ENCODE data around the gene WDR38. TPM values are rescaled to one million over a fixed set of nuclear protein-coding genes. Genes with fewer than 3 reads are reported as not detected.

The WDR38 gene
- total and polyA plus RNA-seq, 2 donors (not counting 1 experiment from before 2014, with no cell fraction given): not detected

- TF ChIP-seq CTCF (conservative IDR thresholded peaks at IDR 0.05 in 1 of 2, IDR thresholded peaks at IDR 0.05 in 1 of 2; ENCODE audit: low read depth in 1 of 2, low read length in 2 of 2): no peak
- TF ChIP-seq EZH2 (IDR thresholded peaks at IDR 0.05; ENCODE audit: low read length, missing control alignments): no peak
- H3K27ac ChIP-seq (ENCODE audit: insufficient read depth, low read length): no peak overlapping the region
- DNase-seq (ENCODE audit: low read depth in 2 of 2): peak in 1 of 2 donors; percentile 50
- no peak overlapping the region for H2AFZ ChIP-seq (ENCODE audit: low read length)
- peaks cover 15% of the 10 kb centered on the region for H3K4me1 ChIP-seq (ENCODE audit: control insufficient read depth, extremely low read depth, insufficient read depth, low read length)
- H4K20me1 ChIP-seq (ENCODE audit: control insufficient read depth, extremely low read depth, insufficient read depth, low read length): no peaks in the 10 kb centered on the region
- no peaks in the 10 kb centered on the region for H3K36me3 ChIP-seq (ENCODE audit: control insufficient read depth, insufficient read depth, low read length)
- H3K79me2 ChIP-seq (ENCODE audit: control insufficient read depth, insufficient read depth, low read length): no peaks in the 10 kb centered on the region
- H3K4me3 ChIP-seq (replicated peaks in 1 of 4; ENCODE audit: control extremely low read depth in 1 of 4, insufficient read depth in 1 of 4, low read depth in 3 of 4, low read length in 4 of 4): no peak overlapping the region
- H3K9ac ChIP-seq (ENCODE audit: insufficient read depth, low read length): no peak overlapping the region
- H3K9me3 ChIP-seq (ENCODE audit: control insufficient read depth, insufficient read depth, low read depth, low read length): no peaks in the 10 kb centered on the region
- no peaks in the 10 kb centered on the region for H3K27me3 ChIP-seq (ENCODE audit: control insufficient read depth, insufficient read depth, low read length)
- H3K4me2 ChIP-seq (ENCODE audit: extremely low read depth, insufficient read depth, low read length): no peak overlapping the region
Observed at GRCh38 chr9:124813501-124814163, 39.6 kb upstream of the WDR38 start.

GRCh38 chr9:124814164-124814535 is 39.1 kb upstream of the WDR38 start:
- Histone ChIP-seq H3K9me3 (ENCODE audit: control insufficient read depth, insufficient read depth, low read depth, low read length) (no peaks in the 10 kb centered on the region), H3K4me2 (ENCODE audit: extremely low read depth, insufficient read depth, low read length) (no peak overlapping the region), H2AFZ (ENCODE audit: low read length) (no peak overlapping the region), H3K36me3 (ENCODE audit: control insufficient read depth, insufficient read depth, low read length) (no peaks in the 10 kb centered on the region), H3K27me3 (ENCODE audit: control insufficient read depth, insufficient read depth, low read length) (no peaks in the 10 kb centered on the region), H3K9ac (ENCODE audit: insufficient read depth, low read length) (no peak overlapping the region), H3K4me3 (replicated peaks in 1 of 4; ENCODE audit: control extremely low read depth in 1 of 4, insufficient read depth in 1 of 4, low read depth in 3 of 4, low read length in 4 of 4) (no peak overlapping the region), H4K20me1 (ENCODE audit: control insufficient read depth, extremely low read depth, insufficient read depth, low read length) (no peaks in the 10 kb centered on the region), H3K4me1 (ENCODE audit: control insufficient read depth, extremely low read depth, insufficient read depth, low read length) (peaks cover 17% of the 10 kb centered on the region), H3K79me2 (ENCODE audit: control insufficient read depth, insufficient read depth, low read length) (no peaks in the 10 kb centered on the region), H3K27ac (ENCODE audit: insufficient read depth, low read length) (no peak overlapping the region)
- no peak for TF ChIP-seq CTCF (conservative IDR thresholded peaks at IDR 0.05 in 1 of 2, IDR thresholded peaks at IDR 0.05 in 1 of 2; ENCODE audit: low read depth in 1 of 2, low read length in 2 of 2)
- no peak for TF ChIP-seq EZH2 (IDR thresholded peaks at IDR 0.05; ENCODE audit: low read length, missing control alignments)
- no peak for DNase-seq (ENCODE audit: low read depth in 2 of 2)

GRCh38 chr9:124815601-124816000 is 37.7 kb upstream of the WDR38 start:
- TF ChIP-seq CTCF (conservative IDR thresholded peaks at IDR 0.05 in 1 of 2, IDR thresholded peaks at IDR 0.05 in 1 of 2; ENCODE audit: low read depth in 1 of 2, low read length in 2 of 2) (no peak), EZH2 (IDR thresholded peaks at IDR 0.05; ENCODE audit: low read length, missing control alignments) (no peak)
- no peak overlapping the region for H3K4me2 ChIP-seq (ENCODE audit: extremely low read depth, insufficient read depth, low read length)
- H3K4me1 ChIP-seq (ENCODE audit: control insufficient read depth, extremely low read depth, insufficient read depth, low read length): peaks cover 16% of the 10 kb centered on the region
- no peaks in the 10 kb centered on the region for H3K27me3 ChIP-seq (ENCODE audit: control insufficient read depth, insufficient read depth, low read length)
- no peaks in the 10 kb centered on the region for H3K9me3 ChIP-seq (ENCODE audit: control insufficient read depth, insufficient read depth, low read depth, low read length)
- no peaks in the 10 kb centered on the region for H4K20me1 ChIP-seq (ENCODE audit: control insufficient read depth, extremely low read depth, insufficient read depth, low read length)
- DNase-seq (ENCODE audit: low read depth in 2 of 2): no peak
- H2AFZ ChIP-seq (ENCODE audit: low read length): no peak overlapping the region
- no peak overlapping the region for H3K27ac ChIP-seq (ENCODE audit: insufficient read depth, low read length)
- H3K79me2 ChIP-seq (ENCODE audit: control insufficient read depth, insufficient read depth, low read length): no peaks in the 10 kb centered on the region
- H3K4me3 ChIP-seq (replicated peaks in 1 of 4; ENCODE audit: control extremely low read depth in 1 of 4, insufficient read depth in 1 of 4, low read depth in 3 of 4, low read length in 4 of 4): no peak overlapping the region
- no peaks in the 10 kb centered on the region for H3K36me3 ChIP-seq (ENCODE audit: control insufficient read depth, insufficient read depth, low read length)
- H3K9ac ChIP-seq (ENCODE audit: insufficient read depth, low read length): no peak overlapping the region
